Panc1 (cell line): Measurements from ENCODE around the gene SMG6. TPM values are rescaled to one million over a fixed set of nuclear protein-coding genes. Genes with fewer than 3 reads are reported as not detected.

Experiments used
- ATAC-seq: fragments of 200-7000 bp; cut with Tn5 transposase; 2 replicates; pipeline ENCODE4 v1.9.1; 2020; ENCODE audit warnings: mild to moderate bottlenecking, moderate library complexity
- BruUV-seq: library from RNA; stranded (reverse); fragments of 400-500 nt; replicated peaks from 2 replicates; lab custom pipeline; 2021; lab: Mats Ljungman, UMichigan
- CTCF ChIA-PET: fragments of 300-600 bp; sonication (Branson Sonifier 250); formaldehyde crosslinking; loops from one replicate; lab custom pipeline; 2022; ENCODE audit warnings: antibody characterized with exemption; lab: Charles Lee
- POLR2A ChIA-PET: fragments of 300-600 bp; sonication (Branson Sonifier 250); formaldehyde crosslinking; loops from one replicate; lab custom pipeline; 2022; ENCODE audit warnings: antibody characterized with exemption; lab: Charles Lee
- DNase-seq: peaks from one replicate; pipeline ENCODE4 v3.0.0-alpha.2; 2010; ENCODE audit warnings: low read depth, low spot score
- H3K27ac ChIP-seq: 2 replicates; pipeline ENCODE4 v1.5.1; 2011; ENCODE audit warnings: mild to moderate bottlenecking, low read length, inconsistent platforms
- H3K27me3 ChIP-seq: fragments of 200-500 bp; sonication (Bioruptor generic); 2 replicates; pipeline ENCODE4 v1.6.0; 2014; ENCODE audit warnings: low read length, inconsistent platforms; ENCODE audit not compliant: control insufficient read depth, insufficient read depth
- H3K36me3 ChIP-seq: fragments of 200-500 bp; sonication (Bioruptor generic); 2 replicates; pipeline ENCODE4 v1.5.1; 2014; ENCODE audit warnings: inconsistent platforms, mild to moderate bottlenecking, low read length, moderate library complexity; ENCODE audit not compliant: control insufficient read depth, insufficient read depth
- H3K4me1 ChIP-seq: 2 replicates; pipeline ENCODE4 v1.5.1; 2011; ENCODE audit warnings: inconsistent platforms, mild to moderate bottlenecking, low read length, moderate library complexity; ENCODE audit not compliant: control insufficient read depth, insufficient read depth
- H3K4me3 ChIP-seq, 2 experiments: 2 replicates each; pipeline ENCODE4 v1.5.1; 2011 to 2012; ENCODE audit warnings: low read depth in 2 of 2, low read length in 2 of 2, mild to moderate bottlenecking in 2 of 2, inconsistent platforms in 1 of 2, moderate library complexity in 1 of 2
- H3K9me3 ChIP-seq: fragments of 200-500 bp; sonication (Bioruptor generic); 2 replicates; pipeline ENCODE4 v1.5.1; 2014; ENCODE audit warnings: low read depth, mild to moderate bottlenecking, inconsistent platforms, low read length, moderate library complexity; ENCODE audit not compliant: control insufficient read depth, insufficient read depth
- CTCF ChIP-seq: fragments of 450-650 bp; IDR thresholded peaks from 2 replicates; pipeline ENCODE4 v1.5.1; 2017; ENCODE audit warnings: mild to moderate bottlenecking
- POLR2AphosphoS5 ChIP-seq: IDR thresholded peaks from 2 replicates; pipeline ENCODE4 v1.6.1; 2012; ENCODE audit warnings: mild to moderate bottlenecking, low read depth, low read length, moderate library complexity
- REST ChIP-seq, 2 experiments: IDR thresholded peaks; 2 replicates each; pipeline ENCODE4 v1.6.1; 2011 to 2012; ENCODE audit warnings: low read depth in 2 of 2, control low read depth in 1 of 2, low read length in 1 of 2, mild to moderate bottlenecking in 1 of 2, moderate library complexity in 1 of 2; ENCODE audit not compliant: insufficient read depth in 1 of 2
- SIN3A ChIP-seq: IDR thresholded peaks from 2 replicates; pipeline ENCODE4 v1.6.1; 2012; ENCODE audit warnings: low read depth, mild to moderate bottlenecking, low read length, moderate library complexity, borderline replicate concordance; ENCODE audit not compliant: insufficient read depth
- TCF7L2 ChIP-seq: IDR thresholded peaks from 2 replicates; pipeline ENCODE4 v1.6.1; 2011; ENCODE audit warnings: mild to moderate bottlenecking, low read depth, low read length, inconsistent platforms
- in situ Hi-C: cut with HindIII; loops from 2 replicates; pipeline ENCODE4 v1.10.0; 2016; ENCODE audit warnings: low sequenced_read_pairs, low pct_unique_long_range_greater_than_20kb
- intact Hi-C: fragments of 100-400 bp; cut with micrococcal nuclease; formaldehyde crosslinking; loops from one replicate; pipeline ENCODE4 v1.10.0; 2022; ENCODE audit not compliant: unreplicated experiment
- total RNA-seq: library from RNA; stranded (reverse); gene quantifications from one replicate; pipeline ENCODE4 v1.2.1, GENCODE V29; 2021; ENCODE audit not compliant: unreplicated experiment

The SMG6 gene
- total RNA-seq, 1 experiment from 2014 or later = 17.8 TPM

GRCh38 chr17:2239170-2239551, 64.4 kb downstream of the SMG6 start:
- intact Hi-C loops = no loop called here
- peaks cover 11% of the 10 kb centered on the region for H3K4me1 ChIP-seq
- DNase-seq (no peak), ATAC-seq (no peak)
- TF ChIP-seq CTCF (no peak), POLR2AphosphoS5 (no peak)
- H3K27ac ChIP-seq = no peak overlapping the region
- POLR2A ChIA-PET = no interaction called here
- in situ Hi-C loops = no loop called here
- H3K27me3 ChIP-seq = no peaks in the 10 kb centered on the region
- peaks cover 2% of the 10 kb centered on the region; the same call in 1 of the 2 replicates for H3K36me3 ChIP-seq
- no peak overlapping the region for H3K4me3 ChIP-seq
- CTCF ChIA-PET = no interaction called here
- BruUV-seq = no TSS peak
- H3K9me3 ChIP-seq = no peaks in the 10 kb centered on the region

- CTCF ChIA-PET = no interaction called here
Measured at GRCh38 chr17:2238432-2239169, 65.0 kb downstream of the SMG6 start.

More at GRCh38 chr17:2238432-2239169, 65.0 kb downstream of the SMG6 start:
- Histone ChIP-seq H3K4me3 (no peak overlapping the region), H3K36me3 (peaks cover 2% of the 10 kb centered on the region; the same call in 1 of the 2 replicates), H3K4me1 (peaks cover 11% of the 10 kb centered on the region), H3K27ac (no peak overlapping the region), H3K9me3 (no peaks in the 10 kb centered on the region), H3K27me3 (no peaks in the 10 kb centered on the region)
- POLR2A ChIA-PET = no interaction called here
- in situ Hi-C loops = no loop called here
- intact Hi-C loops = no loop called here
- no peak for TF ChIP-seq SIN3A
- no peak for TF ChIP-seq TCF7L2
- TF ChIP-seq POLR2AphosphoS5 = no peak
- no peak for TF ChIP-seq CTCF
- TF ChIP-seq REST (IDR thresholded peaks at IDR 0.05; ENCODE audit: insufficient read depth in 1 of 2, low read depth in 2 of 2, low read length in 1 of 2) = no peak
- no TSS peak for BruUV-seq
- ATAC-seq (no peak), DNase-seq (no peak)
